OCI-LY3 (cell line): ENCODE measurements around the gene RAMP1.
"Not testable (repeated sequence)": the region's sequence is repeated elsewhere in the genome, so short reads cannot be mapped to it uniquely, and the experiment has no call there.

Experiments used
- H2AFZ ChIP-seq: fragments of 200-600, 300-600 bp; shearing (Covaris generic); 2 replicates; pipeline ENCODE4 v1.6.0; 2014; ENCODE audit warnings: antibody characterized with exemption, low read depth, low read length
- H3K27ac ChIP-seq: fragments of 200-600, 300-600 bp; sonication (generic); 2 replicates; pipeline ENCODE4 v1.5.1; 2014; ENCODE audit warnings: mild to moderate bottlenecking, low read length, moderate library complexity, mixed read lengths
- H3K27me3 ChIP-seq: fragments of 200-600, 300-600 bp; sonication (generic); 2 replicates; pipeline ENCODE4 v1.6.1; 2014; ENCODE audit warnings: low read depth, low read length, mixed read lengths
- H3K36me3 ChIP-seq: fragments of 200-600, 300-600 bp; sonication (generic); replicated peaks from 2 replicates; pipeline ENCODE3; 2014; ENCODE audit warnings: low read depth, low read length, mixed read lengths
- H3K4me1 ChIP-seq: fragments of 300-600, 200-600 bp; sonication (generic); 2 replicates; pipeline ENCODE4 v1.6.1; 2014; ENCODE audit warnings: low read length, mixed read lengths
- H3K4me2 ChIP-seq: fragments of 200-600, 300-600 bp; sonication (generic); 2 replicates; pipeline ENCODE4 v1.6.1; 2014; ENCODE audit warnings: low read length, mixed read lengths
- H3K4me3 ChIP-seq: fragments of 300-600, 200-600 bp; sonication (generic); 2 replicates; pipeline ENCODE4 v1.5.1; 2014; ENCODE audit warnings: antibody characterized with exemption, mild to moderate bottlenecking, low read length, moderate library complexity
- H3K79me2 ChIP-seq: fragments of 300-600, 200-600 bp; shearing (Covaris generic); 2 replicates; pipeline ENCODE4 v1.6.1; 2014; ENCODE audit warnings: mild to moderate bottlenecking, low read length, mixed read lengths
- H3K9ac ChIP-seq: fragments of 300-600, 200-600 bp; shearing (Covaris generic); 2 replicates; pipeline ENCODE4 v1.6.0; 2014; ENCODE audit warnings: mild to moderate bottlenecking, low read length, moderate library complexity
- H3K9me3 ChIP-seq: fragments of 200-600, 300-600 bp; shearing (Covaris generic); 2 replicates; pipeline ENCODE4 v1.6.1; 2014; ENCODE audit warnings: low read length, mixed read lengths; ENCODE audit not compliant: insufficient read depth
- H4K20me1 ChIP-seq: fragments of 200-600, 300-600 bp; sonication (generic); 2 replicates; pipeline ENCODE4 v1.6.1; 2016; ENCODE audit warnings: low read length, mixed read lengths; ENCODE audit not compliant: insufficient read depth
- CTCF ChIP-seq: fragments of 200-600, 300-600 bp; sonication (generic); IDR thresholded peaks from 2 replicates; pipeline ENCODE4 v1.5.1; 2014; ENCODE audit warnings: antibody characterized with exemption, low read length, low read depth
- EZH2phosphoT487 ChIP-seq: fragments of 200-600 bp; shearing (Covaris generic); IDR thresholded peaks from 2 replicates; pipeline ENCODE4 v1.6.1; 2018; ENCODE audit warnings: antibody characterized with exemption, mixed run types, low read depth

Gene RAMP1

GRCh38 chr2:237841051-237841450 is 18.4 kb upstream of the RAMP1 start:
- TF ChIP-seq CTCF (no peak), EZH2phosphoT487 (no peak)
- H2AFZ ChIP-seq, result no peak overlapping the region
- H3K4me2 ChIP-seq, result no peak overlapping the region
- no peaks in the 10 kb centered on the region for H4K20me1 ChIP-seq
- H3K4me3 ChIP-seq, result no peak overlapping the region
- no peaks in the 10 kb centered on the region for H3K36me3 ChIP-seq
- H3K4me1 ChIP-seq, result no peaks in the 10 kb centered on the region
- no peaks in the 10 kb centered on the region for H3K27me3 ChIP-seq
- no peaks in the 10 kb centered on the region for H3K9me3 ChIP-seq
- H3K79me2 ChIP-seq, result no peaks in the 10 kb centered on the region
- no peak overlapping the region for H3K27ac ChIP-seq
- no peak overlapping the region for H3K9ac ChIP-seq

- H3K79me2 ChIP-seq, H4K20me1 ChIP-seq, H3K9me3 ChIP-seq, H3K27ac ChIP-seq, H3K9ac ChIP-seq, H2AFZ ChIP-seq, H3K4me3 ChIP-seq, H3K36me3 ChIP-seq, H3K27me3 ChIP-seq, H3K4me2 ChIP-seq, H3K4me1 ChIP-seq: not testable (repeated sequence)
Measured at GRCh38 chr2:237848940-237849339, 10.5 kb upstream of the RAMP1 start.

GRCh38 chr2:237854295-237854694 is 5.1 kb upstream of the RAMP1 start:
- TF ChIP-seq CTCF (no peak), EZH2phosphoT487 (no peak)
- H3K79me2 ChIP-seq, result no peaks in the 10 kb centered on the region
- no peak overlapping the region for H3K4me2 ChIP-seq
- no peak overlapping the region for H3K4me3 ChIP-seq
- H3K27me3 ChIP-seq, result no peaks in the 10 kb centered on the region
- peaks cover 7% of the 10 kb centered on the region for H3K4me1 ChIP-seq
- H3K27ac ChIP-seq, result no peak overlapping the region
- H2AFZ ChIP-seq, result no peak overlapping the region
- H4K20me1 ChIP-seq, result no peaks in the 10 kb centered on the region
- H3K9me3 ChIP-seq, result no peaks in the 10 kb centered on the region
- no peaks in the 10 kb centered on the region for H3K36me3 ChIP-seq
- no peak overlapping the region for H3K9ac ChIP-seq

- Histone ChIP-seq H3K79me2 (no peaks in the 10 kb centered on the region), H3K9ac (no peak overlapping the region), H3K27ac (no peak overlapping the region), H2AFZ (no peak overlapping the region), H3K4me3 (no peak overlapping the region), H3K36me3 (no peaks in the 10 kb centered on the region), H3K27me3 (no peaks in the 10 kb centered on the region), H4K20me1 (no peaks in the 10 kb centered on the region), H3K9me3 (no peaks in the 10 kb centered on the region), H3K4me1 (peaks cover 7% of the 10 kb centered on the region), H3K4me2 (no peak overlapping the region)
- TF ChIP-seq CTCF (no peak), EZH2phosphoT487 (no peak)
Measured at GRCh38 chr2:237857791-237858190, 1.6 kb upstream of the RAMP1 start.
